ENCODE measurements around the gene DNAL1.
A peak's percentile ranks its signal among the peaks of the same experiment; 100 is the strongest.

DNAL1 gene

DNA sequence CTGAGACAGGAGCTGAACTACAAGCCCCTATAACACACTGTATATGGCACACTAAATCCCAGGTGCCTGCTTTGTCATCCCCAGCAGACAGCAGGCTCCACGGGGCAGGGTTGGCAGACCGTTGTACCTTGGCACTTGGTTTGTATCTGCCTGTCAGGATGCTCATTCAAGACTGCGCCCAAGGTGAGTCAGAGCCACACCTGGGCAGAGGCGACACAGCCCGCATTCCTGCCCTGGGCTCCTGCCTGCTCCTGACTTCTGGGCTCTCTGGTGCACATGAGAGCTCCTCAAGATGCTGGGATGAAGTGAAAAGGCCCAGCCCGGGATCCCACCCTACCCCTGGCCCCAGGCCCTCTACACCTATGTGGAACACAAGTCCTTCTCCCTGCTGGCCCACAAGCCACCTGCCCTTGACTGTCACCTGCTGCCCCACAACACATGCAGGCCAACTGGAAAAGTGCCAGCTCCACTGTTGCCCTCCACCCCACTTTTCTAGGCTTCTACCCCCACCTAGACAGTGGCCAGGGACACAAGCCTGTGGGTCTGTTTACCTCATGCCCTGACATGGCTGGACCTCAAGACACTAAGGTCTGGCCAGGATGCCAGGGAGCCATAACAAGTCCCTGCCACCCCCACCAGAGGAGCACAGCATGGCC is 100.2 kb downstream of the DNAL1 start:
- Histone ChIP-seq H3K27ac (peak overlapping the region; percentile 25 to 99 (median 90); a peak in 21 of 22 replicates), H3K4me2 (peak overlapping the region; percentile 94 to 100 (median 99)), H3K4me1 (peaks cover 97 to 100% (median 100%) of the 10 kb centered on the region in 10 experiments), H3K36me3 (peaks cover under 1 to 12% (median 4%) of the 10 kb centered on the region in 11 experiments; a peak in 19 of 22 replicates), H3K27me3 (no peaks in the 10 kb centered on the region), H3K9ac (peak overlapping the region; percentile 64 to 90 (median 75)), H4K20me1 (peaks cover 75 to 100% (median 99%) of the 10 kb centered on the region in 11 experiments), H3K9me3 (replicated peaks in 1 of 11) (no peaks in the 10 kb centered on the region), H3K4me3 (peak overlapping the region in 8 of 10 experiments; percentile 12 to 64 (median 50); a peak in 10 of 20 replicates)
- no peak for TF ChIP-seq Cebpa-rat (IDR thresholded peaks at IDR 0.05)

DNA sequence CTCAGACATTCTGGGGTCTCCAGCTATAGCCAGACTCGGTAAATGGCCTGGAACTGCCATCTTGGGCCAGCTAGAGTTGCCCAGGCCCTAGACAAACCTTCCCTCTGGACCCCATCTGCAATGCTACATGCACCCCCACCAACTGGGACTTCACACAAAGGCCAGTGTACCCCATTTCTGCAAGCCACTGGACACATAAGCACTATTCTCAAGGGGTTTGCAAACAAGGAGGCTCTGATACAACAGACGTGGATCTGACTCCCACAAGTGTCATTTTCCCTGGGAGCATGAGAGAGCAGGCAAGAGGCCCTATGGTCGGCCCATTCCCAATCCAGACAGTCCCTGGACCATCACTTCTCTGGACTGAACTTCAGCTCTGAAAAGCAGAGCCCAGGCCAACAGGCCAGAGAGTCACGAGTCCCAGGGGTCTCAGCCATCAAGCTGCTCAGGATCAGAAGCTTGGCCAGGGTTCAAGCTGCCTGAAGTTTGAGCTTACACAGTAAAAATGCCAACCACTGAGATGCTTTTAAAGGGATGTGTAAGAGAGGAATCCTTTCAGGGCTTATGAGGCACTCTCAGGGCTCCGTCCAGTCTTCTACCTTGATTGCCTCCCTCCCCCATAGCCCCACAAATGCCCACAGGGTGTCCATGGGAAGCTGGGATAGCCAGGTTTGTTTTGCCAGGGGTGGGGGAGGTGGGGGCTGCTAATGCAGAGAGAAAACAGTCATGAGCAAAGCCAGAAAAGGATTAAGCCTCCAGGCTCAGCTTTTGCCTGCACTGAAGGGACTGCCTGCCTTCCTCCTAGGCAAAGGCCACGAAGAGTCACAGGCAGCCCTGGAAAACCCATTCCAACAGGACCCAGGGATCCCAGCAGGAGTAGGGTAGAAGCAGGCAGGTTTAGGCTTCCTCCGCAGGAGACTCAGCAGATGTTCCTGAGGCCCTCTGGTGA is 101.1 kb downstream of the DNAL1 start:
- Histone ChIP-seq H3K4me2 (peak overlapping the region; percentile 94 to 100 (median 99)), H3K36me3 (peaks cover 0 to 9% (median 3%) of the 10 kb centered on the region in 11 experiments; a peak in 7 of 22 replicates), H3K27me3 (no peaks in the 10 kb centered on the region), H3K9me3 (replicated peaks in 1 of 11) (no peaks in the 10 kb centered on the region), H3K9ac (peak overlapping the region; percentile 64 to 90 (median 75)), H3K27ac (peak overlapping the region; percentile 25 to 99 (median 90); a peak in 21 of 22 replicates), H3K4me3 (peak overlapping the region in 7 of 10 experiments; percentile 0 to 64 (median 41); a peak in 9 of 20 replicates), H4K20me1 (peaks cover 75 to 100% (median 99%) of the 10 kb centered on the region in 11 experiments), H3K4me1 (peaks cover 97 to 100% (median 100%) of the 10 kb centered on the region in 10 experiments)
- no peak for TF ChIP-seq Cebpa-rat (IDR thresholded peaks at IDR 0.05)

DNA sequence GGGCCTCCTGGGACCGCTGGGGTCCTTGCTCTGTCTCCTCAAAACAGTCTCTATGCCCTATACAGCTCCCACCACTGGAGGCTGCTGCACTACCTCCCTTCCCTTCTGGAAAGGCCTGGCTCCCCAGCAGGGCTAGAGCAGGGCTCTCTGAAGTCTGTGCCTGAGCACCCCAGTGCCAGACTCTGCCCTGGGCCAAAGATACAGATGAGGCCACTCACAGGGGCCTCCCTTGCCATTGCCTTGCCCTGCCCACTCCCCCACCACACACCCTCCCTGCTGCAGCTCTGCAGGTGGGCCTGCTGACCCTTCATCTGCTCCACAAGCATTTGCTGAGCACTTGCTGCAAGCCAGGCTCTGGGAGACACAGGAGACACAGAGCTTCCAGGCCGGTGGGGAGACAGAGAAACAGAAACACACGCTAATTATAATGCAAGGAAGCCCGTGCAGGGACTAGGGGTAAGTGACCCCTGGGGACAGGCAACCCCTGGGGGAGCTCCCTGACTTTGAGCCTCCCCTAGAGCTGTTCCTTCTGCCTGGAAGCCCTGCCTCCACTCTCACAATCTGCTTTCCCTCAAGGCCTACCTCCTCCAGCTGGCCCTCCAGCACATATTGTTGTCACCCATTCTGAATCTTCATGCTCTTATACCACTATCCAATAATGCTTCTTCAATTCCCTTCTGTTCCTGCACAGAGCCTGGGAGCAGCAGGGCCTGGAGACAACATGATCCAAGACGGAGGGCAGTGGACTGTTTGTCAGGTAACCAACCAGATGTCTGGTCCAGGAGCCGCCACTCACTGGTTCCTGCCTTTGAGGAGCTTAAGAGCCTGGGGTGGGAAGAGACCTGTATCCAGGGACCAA is 102.0 kb downstream of the DNAL1 start:
- H3K9me3 ChIP-seq (replicated peaks in 1 of 11): no peaks in the 10 kb centered on the region
- TF ChIP-seq Cebpa-rat (IDR thresholded peaks at IDR 0.05): no peak
- H3K4me2 ChIP-seq: peak overlapping the region; percentile 94 to 100 (median 99)
- H3K36me3 ChIP-seq: peaks cover 0 to 13% (median 5%) of the 10 kb centered on the region in 11 experiments; a peak in 7 of 22 replicates
- H4K20me1 ChIP-seq: peaks cover 79 to 100% (median 99%) of the 10 kb centered on the region in 11 experiments
- peak overlapping the region; percentile 1 to 99 (median 90); a peak in 20 of 22 replicates for H3K27ac ChIP-seq
- no peaks in the 10 kb centered on the region for H3K27me3 ChIP-seq
- H3K4me1 ChIP-seq: peaks cover 99 to 100% (median 100%) of the 10 kb centered on the region in 10 experiments
- H3K9ac ChIP-seq: peak overlapping the region; percentile 64 to 90 (median 75)
- H3K4me3 ChIP-seq: peak overlapping the region in 8 of 10 experiments; percentile 0 to 52 (median 35); a peak in 13 of 20 replicates

DNA sequence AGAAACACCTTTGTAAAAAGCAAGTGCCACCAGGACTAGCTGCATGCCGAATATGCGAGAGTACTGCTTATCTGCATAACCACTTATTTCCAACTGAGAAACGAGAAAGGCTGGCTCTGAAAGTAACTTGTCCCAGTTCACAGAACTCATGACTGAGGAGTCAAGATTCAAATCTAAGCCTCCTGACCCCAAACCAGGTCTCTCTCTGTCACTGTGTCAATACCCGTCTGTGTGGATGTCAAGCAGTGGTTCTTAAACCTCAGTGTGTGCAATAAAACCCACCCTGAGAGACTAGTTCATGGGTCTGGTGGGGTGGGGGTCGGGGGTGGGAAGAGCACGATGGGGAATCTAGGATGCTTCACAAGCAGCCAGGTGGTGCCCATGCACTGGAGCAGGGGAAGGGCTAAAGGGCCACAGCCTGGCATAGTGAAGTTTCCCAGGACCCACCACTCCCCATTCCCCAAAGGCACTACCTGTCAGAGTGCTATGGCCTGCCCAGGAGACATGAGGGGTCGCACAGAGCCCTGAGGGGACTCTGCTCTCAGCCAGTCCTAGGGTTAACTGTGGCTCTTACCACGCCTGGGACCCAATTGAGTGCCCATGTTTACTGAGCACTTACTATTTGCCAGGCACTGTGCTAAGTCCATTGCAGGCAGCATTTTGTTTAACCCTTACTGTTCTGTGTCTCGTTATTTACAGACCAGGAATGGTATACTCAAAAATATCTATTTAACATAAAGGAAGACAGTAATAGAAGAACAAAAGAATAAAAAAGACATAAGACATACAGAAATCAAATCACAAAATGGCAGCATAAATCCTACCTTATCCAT is 102.8 kb downstream of the DNAL1 start:
- Histone ChIP-seq H3K27me3 (no peaks in the 10 kb centered on the region), H3K4me3 (peak overlapping the region in 5 of 10 experiments; percentile 24 to 52 (median 41); a peak in 8 of 20 replicates), H4K20me1 (peaks cover 88 to 100% (median 100%) of the 10 kb centered on the region in 11 experiments), H3K36me3 (peaks cover 0 to 13% (median 5%) of the 10 kb centered on the region in 11 experiments; a peak in 8 of 22 replicates), H3K9ac (peak overlapping the region; percentile 26 to 90 (median 75); a peak in 20 of 22 replicates), H3K27ac (peak overlapping the region in 10 of 11 experiments; percentile 70 to 99 (median 92); a peak in 19 of 22 replicates), H3K4me1 (peaks cover 99 to 100% (median 100%) of the 10 kb centered on the region in 10 experiments), H3K4me2 (peak overlapping the region; percentile 94 to 100 (median 99)), H3K9me3 (replicated peaks in 1 of 11) (no peaks in the 10 kb centered on the region)
- TF ChIP-seq Cebpa-rat (IDR thresholded peaks at IDR 0.05): no peak

DNA sequence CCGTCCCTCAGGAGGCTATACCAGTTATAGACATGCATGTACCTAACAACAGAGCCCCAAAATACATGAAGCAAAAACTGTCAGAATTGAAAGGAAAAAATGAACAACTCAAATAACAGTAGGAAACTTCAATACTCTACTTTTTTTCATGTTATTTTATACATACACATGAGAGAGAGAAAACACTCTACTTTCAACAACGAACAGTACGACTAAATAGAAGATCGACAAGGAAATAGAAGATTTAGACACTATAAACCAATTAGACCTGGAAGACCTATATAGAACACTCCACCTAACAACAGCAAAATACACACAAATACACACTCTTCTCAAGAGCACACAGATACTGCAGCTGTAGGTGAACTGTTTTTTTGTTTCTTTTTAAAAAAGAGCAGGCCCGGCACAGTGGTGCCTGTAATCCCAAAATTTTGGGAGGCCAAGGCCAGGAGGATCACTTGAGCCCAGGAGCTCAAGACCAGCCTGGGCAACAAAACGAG is 104.1 kb downstream of the DNAL1 start:
- peaks cover 0 to 13% (median 5%) of the 10 kb centered on the region in 11 experiments; a peak in 8 of 22 replicates for H3K36me3 ChIP-seq
- peak overlapping the region in 8 of 11 experiments; percentile 13 to 58 (median 33); a peak in 9 of 22 replicates for H3K9ac ChIP-seq
- H3K27ac ChIP-seq: peak overlapping the region in 8 of 11 experiments; percentile 3 to 97 (median 31); a peak in 12 of 22 replicates
- no peaks in the 10 kb centered on the region for H3K9me3 ChIP-seq (replicated peaks in 1 of 11)
- H3K4me1 ChIP-seq: peaks cover 100% of the 10 kb centered on the region in 10 experiments
- no peaks in the 10 kb centered on the region for H3K27me3 ChIP-seq
- no peak overlapping the region for H3K4me3 ChIP-seq
- H3K4me2 ChIP-seq: peak overlapping the region; percentile 97 to 100 (median 99); a peak in 21 of 22 replicates
- peaks cover 98 to 100% (median 100%) of the 10 kb centered on the region in 11 experiments for H4K20me1 ChIP-seq
- TF ChIP-seq Cebpa-rat (IDR thresholded peaks at IDR 0.05): no peak

DNA sequence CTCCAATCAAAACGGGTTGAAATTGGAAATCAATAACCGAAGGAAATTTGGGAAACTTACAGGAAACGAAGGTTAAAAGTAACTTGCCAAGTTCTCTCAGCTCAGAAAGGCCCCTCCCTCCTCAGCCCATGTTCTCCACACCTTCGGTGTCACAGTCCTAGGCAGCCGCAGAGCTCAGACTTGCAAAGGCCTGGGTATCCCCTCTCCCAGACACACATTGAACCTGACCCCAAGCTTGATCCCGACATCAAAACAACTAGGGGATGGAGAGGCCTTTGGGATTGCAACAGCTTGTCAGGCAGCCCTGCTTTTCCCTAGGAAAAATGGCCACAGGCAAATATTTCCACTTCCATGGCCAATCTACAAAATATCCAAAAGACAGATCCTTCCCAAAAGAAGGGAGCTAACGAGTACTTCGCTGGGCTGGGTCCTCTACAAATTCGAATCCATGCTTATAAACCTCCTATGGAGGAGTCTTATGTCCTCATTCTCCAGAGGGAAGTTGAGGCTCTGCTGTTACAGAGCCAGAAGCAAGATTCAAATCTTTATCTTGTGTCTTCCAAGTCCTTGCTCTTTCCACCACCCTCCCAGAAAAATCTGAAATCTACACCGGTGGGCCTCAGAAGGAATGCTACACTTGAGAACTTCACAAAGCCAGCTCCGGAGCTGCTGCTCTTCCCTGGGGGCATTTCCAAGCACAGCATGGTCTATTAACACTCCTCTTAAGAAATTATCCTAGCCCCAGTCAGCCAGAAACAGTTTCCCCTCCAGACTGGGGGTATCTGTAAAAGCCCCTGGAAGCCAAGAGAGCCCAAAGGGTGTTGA is 105.1 kb downstream of the DNAL1 start:
- peaks cover 93 to 100% (median 100%) of the 10 kb centered on the region in 11 experiments for H4K20me1 ChIP-seq
- H3K9me3 ChIP-seq (replicated peaks in 1 of 11): no peaks in the 10 kb centered on the region
- no peak for TF ChIP-seq Cebpa-rat (IDR thresholded peaks at IDR 0.05)
- H3K36me3 ChIP-seq: peaks cover 0 to 13% (median 5%) of the 10 kb centered on the region in 11 experiments; a peak in 8 of 22 replicates
- no peaks in the 10 kb centered on the region for H3K27me3 ChIP-seq
- peak overlapping the region; percentile 97 to 100 (median 99) for H3K4me2 ChIP-seq
- peak overlapping the region in 7 of 11 experiments; percentile 7 to 97 (median 27); a peak in 9 of 22 replicates for H3K9ac ChIP-seq
- H3K27ac ChIP-seq: peak overlapping the region in 10 of 11 experiments; percentile 1 to 99 (median 94); a peak in 15 of 22 replicates
- peaks cover 98 to 100% (median 100%) of the 10 kb centered on the region in 10 experiments for H3K4me1 ChIP-seq
- H3K4me3 ChIP-seq: no peak overlapping the region

Data from BLaER1 treated with 17β-estradiol and CSF1 and Interleukin-3, amounts not matched to agents 10 nM and 100 nM (cell line).